Suprapubic skin (tissue), 4 donors: ENCODE results near the gene SLC27A6. TPM values are rescaled to one million over a fixed set of nuclear protein-coding genes. Genes with fewer than 3 reads are reported as not detected.

Source experiments
- DNase-seq, 2 donors: peaks; one replicate each; pipeline ENCODE4 v3.0.0-alpha.2; 2019; ENCODE audit warnings: low spot score in 2 of 2
- H3K27ac ChIP-seq: fragments of 200-600 bp; sonication (generic); one replicate; pipeline ENCODE4 v1.5.1; 2019
- H3K27me3 ChIP-seq: fragments of 200-600 bp; sonication (generic); one replicate; pipeline ENCODE4 v1.5.1; 2019
- H3K36me3 ChIP-seq: fragments of 200-600 bp; sonication (generic); one replicate; pipeline ENCODE4 v1.5.1; 2019
- H3K4me1 ChIP-seq: fragments of 200-600 bp; sonication (generic); one replicate; pipeline ENCODE4 v1.5.1; 2019
- H3K4me3 ChIP-seq: fragments of 200-600 bp; sonication (generic); one replicate; pipeline ENCODE4 v1.5.1; 2019; ENCODE audit warnings: mild to moderate bottlenecking
- H3K9me3 ChIP-seq: fragments of 200-600 bp; sonication (generic); one replicate; pipeline ENCODE4 v1.5.1; 2019
- EP300 ChIP-seq: sonication (generic); formaldehyde crosslinking; IDR thresholded peaks from one replicate; pipeline ENCODE4 v1.6.1; 2017; ENCODE audit warnings: antibody characterized with exemption
- POLR2A ChIP-seq, 2 donors: fragments of 450-650 bp; IDR thresholded peaks; one replicate each; pipeline ENCODE4 v1.6.1; 2017; ENCODE audit warnings: antibody characterized with exemption in 2 of 2, mild to moderate bottlenecking in 2 of 2, moderate library complexity in 2 of 2
- POLR2AphosphoS5 ChIP-seq, 3 donors: sonication (generic); formaldehyde crosslinking; IDR thresholded peaks; one replicate each; pipeline ENCODE4 v1.6.1; 2017; ENCODE audit warnings: antibody characterized with exemption in 3 of 3
- WGBS: methylation state at CpG from one replicate; pipeline ENCODE4 v1.1.5; 2018; 5-methylcytosine and 5-hydroxymethylcytosine counted together
- total RNA-seq, 4 donors: library from RNA; depleted of rRNA; stranded (reverse); fragments of >200 nt; gene quantifications; one replicate each; pipeline ENCODE4 v1.1.0, GENCODE V29; 2016
- TF ChIP-seq, protein P1 (sequence below), 2 donors: fragments of 200-600 bp in 1 of 2; fragments of 450-650 bp in 1 of 2; sonication (generic) in 1 of 2; IDR thresholded peaks; one replicate each; pipeline ENCODE4 v1.5.1; 2016 to 2019; ENCODE audit warnings: antibody characterized with exemption in 2 of 2, mild to moderate bottlenecking in 1 of 2, moderate library complexity in 1 of 2

SLC27A6 gene
- total RNA-seq, 4 donors from 2014 or later = 0.40 to 6.7 (median 2.3) TPM

- H3K27me3 ChIP-seq = no peaks in the 10 kb centered on the region
- WGBS = 38% methylated on average over 1 of the region's 1 CpG
- no peak for DNase-seq
- H3K4me3 ChIP-seq = no peak overlapping the region
- no peaks in the 10 kb centered on the region for H3K9me3 ChIP-seq
- H3K27ac ChIP-seq = no peak overlapping the region
- TF ChIP-seq EP300 (no peak), POLR2A (IDR thresholded peaks at IDR 0.05) (no peak), POLR2AphosphoS5 (IDR thresholded peaks at IDR 0.05) (no peak)
- TF ChIP-seq, protein P1, sequence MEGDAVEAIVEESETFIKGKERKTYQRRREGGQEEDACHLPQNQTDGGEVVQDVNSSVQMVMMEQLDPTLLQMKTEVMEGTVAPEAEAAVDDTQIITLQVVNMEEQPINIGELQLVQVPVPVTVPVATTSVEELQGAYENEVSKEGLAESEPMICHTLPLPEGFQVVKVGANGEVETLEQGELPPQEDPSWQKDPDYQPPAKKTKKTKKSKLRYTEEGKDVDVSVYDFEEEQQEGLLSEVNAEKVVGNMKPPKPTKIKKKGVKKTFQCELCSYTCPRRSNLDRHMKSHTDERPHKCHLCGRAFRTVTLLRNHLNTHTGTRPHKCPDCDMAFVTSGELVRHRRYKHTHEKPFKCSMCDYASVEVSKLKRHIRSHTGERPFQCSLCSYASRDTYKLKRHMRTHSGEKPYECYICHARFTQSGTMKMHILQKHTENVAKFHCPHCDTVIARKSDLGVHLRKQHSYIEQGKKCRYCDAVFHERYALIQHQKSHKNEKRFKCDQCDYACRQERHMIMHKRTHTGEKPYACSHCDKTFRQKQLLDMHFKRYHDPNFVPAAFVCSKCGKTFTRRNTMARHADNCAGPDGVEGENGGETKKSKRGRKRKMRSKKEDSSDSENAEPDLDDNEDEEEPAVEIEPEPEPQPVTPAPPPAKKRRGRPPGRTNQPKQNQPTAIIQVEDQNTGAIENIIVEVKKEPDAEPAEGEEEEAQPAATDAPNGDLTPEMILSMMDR (IDR thresholded peaks at IDR 0.05) = no peak
- H3K36me3 ChIP-seq = no peaks in the 10 kb centered on the region
- peaks cover 4% of the 10 kb centered on the region for H3K4me1 ChIP-seq
These were observed 98.3 kb downstream of the SLC27A6 start for GRCh38 chr5:129063483-129064113.

DNA sequence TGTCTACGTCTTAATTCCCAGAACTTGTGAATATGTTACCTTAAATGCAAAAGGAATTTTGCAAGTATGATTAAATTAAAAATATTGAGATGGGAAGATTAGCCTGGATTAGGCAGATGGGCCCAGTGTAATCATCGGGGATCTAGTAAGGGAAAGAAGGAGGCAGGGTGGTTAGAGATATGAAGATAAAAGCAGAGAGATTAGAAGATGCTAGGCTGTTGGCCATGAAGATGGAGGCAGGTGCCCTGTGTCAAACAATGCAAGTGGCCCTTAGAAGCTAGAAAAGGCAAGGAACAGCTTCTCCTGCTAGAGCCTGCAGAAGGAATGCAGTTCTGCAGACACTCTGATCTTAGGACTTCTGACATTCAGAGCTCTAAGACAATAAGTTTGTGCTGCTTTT lies 100.4 kb downstream of the SLC27A6 start:
- 81% methylated on average over 2 of the region's 2 CpGs for WGBS
- Histone ChIP-seq H3K36me3 (no peaks in the 10 kb centered on the region), H3K4me3 (no peak overlapping the region), H3K9me3 (no peaks in the 10 kb centered on the region), H3K4me1 (peaks cover 4% of the 10 kb centered on the region), H3K27me3 (no peaks in the 10 kb centered on the region), H3K27ac (no peak overlapping the region)
- TF ChIP-seq, protein P1 (IDR thresholded peaks at IDR 0.05) = no peak
- TF ChIP-seq EP300 (no peak), POLR2AphosphoS5 (IDR thresholded peaks at IDR 0.05) (no peak), POLR2A (IDR thresholded peaks at IDR 0.05) (no peak)
- DNase-seq = no peak

DNA sequence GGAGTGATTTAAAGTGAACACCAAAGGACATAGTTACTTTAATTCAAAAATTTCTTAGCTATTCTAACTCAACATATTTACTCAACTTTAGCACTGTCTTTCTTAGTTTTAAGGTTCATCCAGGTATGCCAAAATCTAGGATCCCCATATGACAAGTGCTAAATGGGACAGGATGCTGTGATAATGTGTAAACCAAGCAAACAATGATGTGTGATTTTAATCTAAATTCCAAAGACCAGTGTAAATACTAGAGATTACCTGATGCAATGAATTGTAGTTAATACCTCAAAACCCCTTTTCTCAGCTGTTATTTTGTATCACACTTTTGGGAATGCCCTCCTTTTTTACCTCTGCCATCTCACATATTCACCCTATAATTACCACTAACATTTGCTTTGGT lies 102.5 kb downstream of the SLC27A6 start:
- H3K9me3 ChIP-seq = no peaks in the 10 kb centered on the region
- no peak overlapping the region for H3K4me3 ChIP-seq
- H3K27ac ChIP-seq = no peak overlapping the region
- TF ChIP-seq EP300 (no peak), POLR2AphosphoS5 (IDR thresholded peaks at IDR 0.05) (no peak), POLR2A (IDR thresholded peaks at IDR 0.05) (no peak)
- TF ChIP-seq, protein P1 (IDR thresholded peaks at IDR 0.05) = no peak
- DNase-seq = no peak
- H3K27me3 ChIP-seq = no peaks in the 10 kb centered on the region
- H3K36me3 ChIP-seq = no peaks in the 10 kb centered on the region
- H3K4me1 ChIP-seq = peaks cover 4% of the 10 kb centered on the region

- no peaks in the 10 kb centered on the region for H3K27me3 ChIP-seq
- H3K4me3 ChIP-seq = no peak overlapping the region
- 88% methylated on average over 2 of the region's 2 CpGs for WGBS
- H3K27ac ChIP-seq = no peak overlapping the region
- DNase-seq = no peak
- no peaks in the 10 kb centered on the region for H3K36me3 ChIP-seq
- no peaks in the 10 kb centered on the region for H3K4me1 ChIP-seq
- no peaks in the 10 kb centered on the region for H3K9me3 ChIP-seq
- TF ChIP-seq, protein P1 (IDR thresholded peaks at IDR 0.05) = no peak
- TF ChIP-seq POLR2A (IDR thresholded peaks at IDR 0.05) = no peak
- TF ChIP-seq EP300 = no peak
- no peak for TF ChIP-seq POLR2AphosphoS5 (IDR thresholded peaks at IDR 0.05)
These were observed 104.0 kb downstream of the SLC27A6 start for GRCh38 chr5:129069292-129069691.

DNA sequence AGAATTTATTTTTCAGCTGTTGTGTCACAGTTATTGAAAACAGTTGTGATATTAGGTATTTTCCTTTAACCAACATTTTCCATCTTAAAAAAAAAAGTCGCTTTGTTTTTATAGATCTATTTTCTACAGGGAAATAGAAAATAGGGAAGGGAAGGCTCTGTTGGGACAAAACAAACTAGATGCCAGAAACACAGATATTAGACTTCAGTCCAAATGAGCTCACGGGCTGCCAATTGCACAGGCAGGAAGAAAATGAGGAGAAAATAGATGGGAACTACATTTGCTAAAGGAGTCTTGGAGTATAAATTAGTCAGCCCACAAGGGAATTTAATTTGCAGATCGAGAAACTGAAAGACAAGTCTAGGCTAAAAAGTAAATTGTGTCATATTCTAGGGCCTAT lies 107.8 kb downstream of the SLC27A6 start:
- H3K36me3 ChIP-seq = no peaks in the 10 kb centered on the region
- H3K4me3 ChIP-seq = no peak overlapping the region
- TF ChIP-seq, protein P1 (IDR thresholded peaks at IDR 0.05) = no peak
- TF ChIP-seq POLR2A (IDR thresholded peaks at IDR 0.05) (no peak), EP300 (no peak), POLR2AphosphoS5 (IDR thresholded peaks at IDR 0.05) (no peak)
- H3K4me1 ChIP-seq = no peaks in the 10 kb centered on the region
- DNase-seq = no peak
- H3K27ac ChIP-seq = no peak overlapping the region
- H3K27me3 ChIP-seq = no peaks in the 10 kb centered on the region
- H3K9me3 ChIP-seq = no peaks in the 10 kb centered on the region
- 57% methylated on average over 3 of the region's 3 CpGs for WGBS
